GM23338 (cell line): ENCODE measurements around the gene BLTP3B.

Source experiments
- CREB1 ChIP-seq: fragments of 250-450 bp; sonication (Bioruptor Pico); IDR thresholded peaks from 2 replicates; pipeline ENCODE4 v1.5.0; 2020; ENCODE audit warnings: low read depth, mild to moderate bottlenecking, moderate library complexity
- EZH2 ChIP-seq: fragments of 200-600 bp; sonication (generic); IDR thresholded peaks from one replicate; pipeline ENCODE4 v1.8.0; 2017; ENCODE audit warnings: antibody characterized with exemption, mild to moderate bottlenecking, low read depth; ENCODE audit not compliant: unreplicated experiment
- EZH2phosphoT487 ChIP-seq: fragments of 200-600 bp; sonication (generic); IDR thresholded peaks from one replicate; pipeline ENCODE4 v1.8.1; 2018; ENCODE audit warnings: antibody characterized with exemption; ENCODE audit not compliant: unreplicated experiment
- JUNB ChIP-seq: IDR thresholded peaks from one replicate; pipeline ENCODE4 v1.6.1; 2016; ENCODE audit warnings: antibody characterized with exemption; ENCODE audit not compliant: unreplicated experiment
- NANOG ChIP-seq: IDR thresholded peaks from 2 replicates; pipeline ENCODE4 v1.6.1; 2016; ENCODE audit warnings: antibody characterized with exemption, borderline replicate concordance
- POLR2AphosphoS5 ChIP-seq: IDR thresholded peaks from 2 replicates; pipeline ENCODE4 v1.6.1; 2016; ENCODE audit warnings: antibody characterized with exemption, low read depth
- STAT1 ChIP-seq: IDR thresholded peaks from one replicate; pipeline ENCODE4 v1.6.1; 2016; ENCODE audit warnings: antibody characterized with exemption; ENCODE audit not compliant: unreplicated experiment
- ZNF114 ChIP-seq: fragments of 250-450 bp; sonication (Bioruptor Pico); IDR thresholded peaks from 2 replicates; pipeline ENCODE4 v1.5.0; 2020; ENCODE audit warnings: mild to moderate bottlenecking, moderate library complexity
- TF ChIP-seq, protein P1 (sequence below), 2 experiments: fragments of 200-600 bp in 1 of 2; sonication (generic) in 1 of 2; conservative IDR thresholded peaks; 2 replicates each; pipeline versions ENCODE4 v1.5.1 to v1.6.1; 2016 to 2017; ENCODE audit warnings: antibody characterized with exemption in 2 of 2, low read depth in 2 of 2, mild to moderate bottlenecking in 2 of 2, moderate library complexity in 1 of 2
- TF ChIP-seq, protein P2 (sequence below): IDR thresholded peaks from one replicate; pipeline ENCODE4 v1.6.1; 2018; ENCODE audit warnings: antibody characterized with exemption; ENCODE audit not compliant: unreplicated experiment
- TF ChIP-seq, protein P3 (sequence below): fragments of 250-450 bp; sonication (Bioruptor Pico); IDR thresholded peaks from 2 replicates; pipeline ENCODE4 v1.5.0; 2020; ENCODE audit warnings: mild to moderate bottlenecking, moderate library complexity
- TF ChIP-seq, protein P4 (sequence below): IDR thresholded peaks from 2 replicates; pipeline ENCODE4 v1.6.1; 2016; ENCODE audit warnings: antibody characterized with exemption

DNA sequence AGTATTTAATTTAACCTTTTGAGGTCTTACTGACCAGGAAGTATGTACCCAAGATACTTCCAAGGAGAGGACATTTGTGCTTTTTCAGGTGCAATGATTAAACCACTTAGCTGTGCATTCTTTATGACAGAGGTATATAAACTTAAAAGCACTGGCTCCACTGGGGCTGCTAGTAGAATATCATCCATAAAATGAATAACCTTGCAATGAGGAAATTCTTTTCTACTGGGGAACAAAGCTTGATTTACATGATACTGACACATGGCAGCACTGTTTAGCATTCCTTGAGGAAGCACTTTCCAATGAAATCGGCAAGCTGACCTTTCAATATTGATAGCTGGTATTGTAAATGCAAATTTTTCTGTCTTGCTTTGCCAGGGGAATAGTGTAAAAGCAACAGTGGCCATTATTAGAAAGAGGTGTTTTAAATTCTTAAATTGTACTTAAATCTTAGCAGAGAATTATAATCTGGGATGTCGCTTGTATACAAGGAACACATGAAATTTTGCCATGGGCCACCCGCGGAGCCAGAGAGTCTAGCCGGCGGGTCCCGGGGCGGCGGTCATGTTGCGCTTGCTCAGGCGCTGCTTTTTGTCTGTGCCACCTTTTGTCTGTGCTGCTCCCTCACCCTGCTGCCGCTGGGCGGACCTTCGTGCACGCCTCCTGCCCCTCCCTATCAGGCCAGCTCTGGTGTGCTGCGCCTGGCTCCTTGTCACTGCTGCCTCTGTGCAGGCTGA, 20.9 kb upstream of the BLTP3B start:
- no peak for TF ChIP-seq EZH2
- no peak for TF ChIP-seq NANOG
- TF ChIP-seq, protein P1, sequence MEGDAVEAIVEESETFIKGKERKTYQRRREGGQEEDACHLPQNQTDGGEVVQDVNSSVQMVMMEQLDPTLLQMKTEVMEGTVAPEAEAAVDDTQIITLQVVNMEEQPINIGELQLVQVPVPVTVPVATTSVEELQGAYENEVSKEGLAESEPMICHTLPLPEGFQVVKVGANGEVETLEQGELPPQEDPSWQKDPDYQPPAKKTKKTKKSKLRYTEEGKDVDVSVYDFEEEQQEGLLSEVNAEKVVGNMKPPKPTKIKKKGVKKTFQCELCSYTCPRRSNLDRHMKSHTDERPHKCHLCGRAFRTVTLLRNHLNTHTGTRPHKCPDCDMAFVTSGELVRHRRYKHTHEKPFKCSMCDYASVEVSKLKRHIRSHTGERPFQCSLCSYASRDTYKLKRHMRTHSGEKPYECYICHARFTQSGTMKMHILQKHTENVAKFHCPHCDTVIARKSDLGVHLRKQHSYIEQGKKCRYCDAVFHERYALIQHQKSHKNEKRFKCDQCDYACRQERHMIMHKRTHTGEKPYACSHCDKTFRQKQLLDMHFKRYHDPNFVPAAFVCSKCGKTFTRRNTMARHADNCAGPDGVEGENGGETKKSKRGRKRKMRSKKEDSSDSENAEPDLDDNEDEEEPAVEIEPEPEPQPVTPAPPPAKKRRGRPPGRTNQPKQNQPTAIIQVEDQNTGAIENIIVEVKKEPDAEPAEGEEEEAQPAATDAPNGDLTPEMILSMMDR (conservative IDR thresholded peaks at IDR 0.05; ENCODE audit: low read depth in 2 of 2) = no peak; a peak in 1 of 4 replicates
- peak; percentile 50; the same call in 1 of the 2 replicates for TF ChIP-seq CREB1
- TF ChIP-seq EZH2phosphoT487 = no peak
- TF ChIP-seq, protein P2, sequence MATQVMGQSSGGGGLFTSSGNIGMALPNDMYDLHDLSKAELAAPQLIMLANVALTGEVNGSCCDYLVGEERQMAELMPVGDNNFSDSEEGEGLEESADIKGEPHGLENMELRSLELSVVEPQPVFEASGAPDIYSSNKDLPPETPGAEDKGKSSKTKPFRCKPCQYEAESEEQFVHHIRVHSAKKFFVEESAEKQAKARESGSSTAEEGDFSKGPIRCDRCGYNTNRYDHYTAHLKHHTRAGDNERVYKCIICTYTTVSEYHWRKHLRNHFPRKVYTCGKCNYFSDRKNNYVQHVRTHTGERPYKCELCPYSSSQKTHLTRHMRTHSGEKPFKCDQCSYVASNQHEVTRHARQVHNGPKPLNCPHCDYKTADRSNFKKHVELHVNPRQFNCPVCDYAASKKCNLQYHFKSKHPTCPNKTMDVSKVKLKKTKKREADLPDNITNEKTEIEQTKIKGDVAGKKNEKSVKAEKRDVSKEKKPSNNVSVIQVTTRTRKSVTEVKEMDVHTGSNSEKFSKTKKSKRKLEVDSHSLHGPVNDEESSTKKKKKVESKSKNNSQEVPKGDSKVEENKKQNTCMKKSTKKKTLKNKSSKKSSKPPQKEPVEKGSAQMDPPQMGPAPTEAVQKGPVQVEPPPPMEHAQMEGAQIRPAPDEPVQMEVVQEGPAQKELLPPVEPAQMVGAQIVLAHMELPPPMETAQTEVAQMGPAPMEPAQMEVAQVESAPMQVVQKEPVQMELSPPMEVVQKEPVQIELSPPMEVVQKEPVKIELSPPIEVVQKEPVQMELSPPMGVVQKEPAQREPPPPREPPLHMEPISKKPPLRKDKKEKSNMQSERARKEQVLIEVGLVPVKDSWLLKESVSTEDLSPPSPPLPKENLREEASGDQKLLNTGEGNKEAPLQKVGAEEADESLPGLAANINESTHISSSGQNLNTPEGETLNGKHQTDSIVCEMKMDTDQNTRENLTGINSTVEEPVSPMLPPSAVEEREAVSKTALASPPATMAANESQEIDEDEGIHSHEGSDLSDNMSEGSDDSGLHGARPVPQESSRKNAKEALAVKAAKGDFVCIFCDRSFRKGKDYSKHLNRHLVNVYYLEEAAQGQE = no peak
- peak; percentile 41; the same call in 1 of the 2 replicates for TF ChIP-seq POLR2AphosphoS5
- no peak for TF ChIP-seq STAT1
- TF ChIP-seq, protein P3, sequence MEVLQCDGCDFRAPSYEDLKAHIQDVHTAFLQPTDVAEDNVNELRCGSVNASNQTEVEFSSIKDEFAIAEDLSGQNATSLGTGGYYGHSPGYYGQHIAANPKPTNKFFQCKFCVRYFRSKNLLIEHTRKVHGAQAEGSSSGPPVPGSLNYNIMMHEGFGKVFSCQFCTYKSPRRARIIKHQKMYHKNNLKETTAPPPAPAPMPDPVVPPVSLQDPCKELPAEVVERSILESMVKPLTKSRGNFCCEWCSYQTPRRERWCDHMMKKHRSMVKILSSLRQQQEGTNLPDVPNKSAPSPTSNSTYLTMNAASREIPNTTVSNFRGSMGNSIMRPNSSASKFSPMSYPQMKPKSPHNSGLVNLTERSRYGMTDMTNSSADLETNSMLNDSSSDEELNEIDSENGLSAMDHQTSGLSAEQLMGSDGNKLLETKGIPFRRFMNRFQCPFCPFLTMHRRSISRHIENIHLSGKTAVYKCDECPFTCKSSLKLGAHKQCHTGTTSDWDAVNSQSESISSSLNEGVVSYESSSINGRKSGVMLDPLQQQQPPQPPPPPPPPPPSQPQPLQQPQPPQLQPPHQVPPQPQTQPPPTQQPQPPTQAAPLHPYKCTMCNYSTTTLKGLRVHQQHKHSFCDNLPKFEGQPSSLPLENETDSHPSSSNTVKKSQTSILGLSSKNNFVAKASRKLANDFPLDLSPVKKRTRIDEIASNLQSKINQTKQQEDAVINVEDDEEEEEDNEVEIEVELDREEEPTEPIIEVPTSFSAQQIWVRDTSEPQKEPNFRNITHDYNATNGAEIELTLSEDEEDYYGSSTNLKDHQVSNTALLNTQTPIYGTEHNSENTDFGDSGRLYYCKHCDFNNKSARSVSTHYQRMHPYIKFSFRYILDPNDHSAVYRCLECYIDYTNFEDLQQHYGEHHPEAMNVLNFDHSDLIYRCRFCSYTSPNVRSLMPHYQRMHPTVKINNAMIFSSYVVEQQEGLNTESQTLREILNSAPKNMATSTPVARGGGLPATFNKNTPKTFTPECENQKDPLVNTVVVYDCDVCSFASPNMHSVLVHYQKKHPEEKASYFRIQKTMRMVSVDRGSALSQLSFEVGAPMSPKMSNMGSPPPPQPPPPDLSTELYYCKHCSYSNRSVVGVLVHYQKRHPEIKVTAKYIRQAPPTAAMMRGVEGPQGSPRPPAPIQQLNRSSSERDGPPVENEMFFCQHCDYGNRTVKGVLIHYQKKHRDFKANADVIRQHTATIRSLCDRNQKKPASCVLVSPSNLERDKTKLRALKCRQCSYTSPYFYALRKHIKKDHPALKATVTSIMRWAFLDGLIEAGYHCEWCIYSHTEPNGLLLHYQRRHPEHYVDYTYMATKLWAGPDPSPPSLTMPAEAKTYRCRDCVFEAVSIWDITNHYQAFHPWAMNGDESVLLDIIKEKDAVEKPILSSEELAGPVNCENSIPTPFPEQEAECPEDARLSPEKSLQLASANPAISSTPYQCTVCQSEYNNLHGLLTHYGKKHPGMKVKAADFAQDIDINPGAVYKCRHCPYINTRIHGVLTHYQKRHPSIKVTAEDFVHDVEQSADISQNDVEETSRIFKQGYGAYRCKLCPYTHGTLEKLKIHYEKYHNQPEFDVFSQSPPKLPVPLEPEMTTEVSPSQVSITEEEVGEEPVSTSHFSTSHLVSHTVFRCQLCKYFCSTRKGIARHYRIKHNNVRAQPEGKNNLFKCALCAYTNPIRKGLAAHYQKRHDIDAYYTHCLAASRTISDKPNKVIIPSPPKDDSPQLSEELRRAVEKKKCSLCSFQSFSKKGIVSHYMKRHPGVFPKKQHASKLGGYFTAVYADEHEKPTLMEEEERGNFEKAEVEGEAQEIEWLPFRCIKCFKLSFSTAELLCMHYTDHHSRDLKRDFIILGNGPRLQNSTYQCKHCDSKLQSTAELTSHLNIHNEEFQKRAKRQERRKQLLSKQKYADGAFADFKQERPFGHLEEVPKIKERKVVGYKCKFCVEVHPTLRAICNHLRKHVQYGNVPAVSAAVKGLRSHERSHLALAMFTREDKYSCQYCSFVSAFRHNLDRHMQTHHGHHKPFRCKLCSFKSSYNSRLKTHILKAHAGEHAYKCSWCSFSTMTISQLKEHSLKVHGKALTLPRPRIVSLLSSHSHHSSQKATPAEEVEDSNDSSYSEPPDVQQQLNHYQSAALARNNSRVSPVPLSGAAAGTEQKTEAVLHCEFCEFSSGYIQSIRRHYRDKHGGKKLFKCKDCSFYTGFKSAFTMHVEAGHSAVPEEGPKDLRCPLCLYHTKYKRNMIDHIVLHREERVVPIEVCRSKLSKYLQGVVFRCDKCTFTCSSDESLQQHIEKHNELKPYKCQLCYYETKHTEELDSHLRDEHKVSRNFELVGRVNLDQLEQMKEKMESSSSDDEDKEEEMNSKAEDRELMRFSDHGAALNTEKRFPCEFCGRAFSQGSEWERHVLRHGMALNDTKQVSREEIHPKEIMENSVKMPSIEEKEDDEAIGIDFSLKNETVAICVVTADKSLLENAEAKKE (CRISPR knock-in tag) = no peak
- TF ChIP-seq JUNB = no peak
- TF ChIP-seq, protein P4, sequence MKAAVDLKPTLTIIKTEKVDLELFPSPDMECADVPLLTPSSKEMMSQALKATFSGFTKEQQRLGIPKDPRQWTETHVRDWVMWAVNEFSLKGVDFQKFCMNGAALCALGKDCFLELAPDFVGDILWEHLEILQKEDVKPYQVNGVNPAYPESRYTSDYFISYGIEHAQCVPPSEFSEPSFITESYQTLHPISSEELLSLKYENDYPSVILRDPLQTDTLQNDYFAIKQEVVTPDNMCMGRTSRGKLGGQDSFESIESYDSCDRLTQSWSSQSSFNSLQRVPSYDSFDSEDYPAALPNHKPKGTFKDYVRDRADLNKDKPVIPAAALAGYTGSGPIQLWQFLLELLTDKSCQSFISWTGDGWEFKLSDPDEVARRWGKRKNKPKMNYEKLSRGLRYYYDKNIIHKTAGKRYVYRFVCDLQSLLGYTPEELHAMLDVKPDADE = no peak
- TF ChIP-seq ZNF114 (CRISPR knock-in tag) = no peak
